IMR-90 (cell line): ENCODE measurements around the gene COMP. TPM values are rescaled to one million over a fixed set of nuclear protein-coding genes. Genes with fewer than 3 reads are reported as not detected.

Experiments used
- ATAC-seq: fragments of 200-7000 bp; cut with Tn5 transposase; 2 replicates; pipeline ENCODE4 v1.9.1; 2020; ENCODE audit warnings: low read depth, mild to moderate bottlenecking, moderate library complexity
- BruUV-seq: library from RNA; stranded (reverse); fragments of 400-500 nt; replicated peaks from 2 replicates; lab custom pipeline; 2021; lab: Mats Ljungman, UMichigan
- CTCF ChIA-PET: fragments of 300-600 bp; formaldehyde crosslinking; extraction: SDS; loops from one replicate; lab custom pipeline; 2021; ENCODE audit warnings: antibody characterized with exemption; lab: Yijun Ruan, JAX
- POLR2A ChIA-PET: fragments of 300-600 bp; sonication (Branson Sonifier 250); formaldehyde crosslinking; loops from one replicate; lab custom pipeline; 2022; ENCODE audit warnings: antibody characterized with exemption; ENCODE audit not compliant: unreplicated experiment; lab: Charles Lee
- DNase-seq: peaks from one replicate; pipeline ENCODE4 v3.0.0; 2013
- H2AFZ ChIP-seq: replicated peaks from 2 replicates; pipeline ENCODE3; 2013; ENCODE audit warnings: low read length, mild to moderate bottlenecking; ENCODE audit not compliant: poor library complexity
- H2AK5ac ChIP-seq: 2 replicates; pipeline ENCODE4 v1.6.1; 2013; ENCODE audit warnings: low read depth, low read length, inconsistent platforms
- H2AK9ac ChIP-seq: replicated peaks from 2 replicates; pipeline ENCODE3; 2013; ENCODE audit warnings: mild to moderate bottlenecking, low read depth, low read length, moderate library complexity; ENCODE audit not compliant: poor library complexity
- H2BK120ac ChIP-seq: 2 replicates; pipeline ENCODE4 v1.6.1; 2013; ENCODE audit warnings: low read depth, low read length, inconsistent platforms
- H2BK15ac ChIP-seq: 3 replicates; pipeline ENCODE4 v1.6.1; 2013; ENCODE audit warnings: low read depth, low read length, inconsistent platforms
- H2BK20ac ChIP-seq: 2 replicates; pipeline ENCODE4 v1.6.1; 2013; ENCODE audit warnings: low read depth, mild to moderate bottlenecking, inconsistent platforms, low read length, moderate library complexity
- H2BK5ac ChIP-seq: 2 replicates; pipeline ENCODE4 v1.6.1; 2013; ENCODE audit warnings: mild to moderate bottlenecking, low read depth, low read length, inconsistent platforms; ENCODE audit not compliant: poor library complexity, severe bottlenecking
- H3K14ac ChIP-seq: replicated peaks from 2 replicates; pipeline ENCODE4 v1.6.1; 2013; ENCODE audit warnings: low read depth, low read length, inconsistent platforms
- H3K18ac ChIP-seq: 2 replicates; pipeline ENCODE4 v1.6.1; 2013; ENCODE audit warnings: low read depth, low read length, control low read depth
- H3K23ac ChIP-seq: 2 replicates; pipeline ENCODE4 v1.6.1; 2013; ENCODE audit warnings: low read depth, low read length, inconsistent platforms
- H3K27ac ChIP-seq: 2 replicates; pipeline ENCODE4 v1.5.1; 2013; ENCODE audit warnings: mild to moderate bottlenecking, control low read depth, low read length; ENCODE audit not compliant: insufficient read depth
- H3K27me3 ChIP-seq: 2 replicates; pipeline ENCODE4 v1.6.1; 2013; ENCODE audit warnings: low read length; ENCODE audit not compliant: control insufficient read depth, insufficient read depth
- H3K36me3 ChIP-seq: 2 replicates; pipeline ENCODE4 v1.6.1; 2013; ENCODE audit warnings: low read length, mixed read lengths; ENCODE audit not compliant: control insufficient read depth, insufficient read depth
- H3K4ac ChIP-seq: 2 replicates; pipeline ENCODE4 v1.6.1; 2013; ENCODE audit warnings: low read depth, low read length, inconsistent platforms
- H3K4me1 ChIP-seq: 2 replicates; pipeline ENCODE4 v1.6.1; 2013; ENCODE audit warnings: low read length, mixed read lengths; ENCODE audit not compliant: control insufficient read depth, insufficient read depth
- H3K4me2 ChIP-seq: 2 replicates; pipeline ENCODE4 v1.6.1; 2013; ENCODE audit warnings: low read depth, mild to moderate bottlenecking, control low read depth, low read length, moderate library complexity
- H3K4me3 ChIP-seq: 2 replicates; pipeline ENCODE4 v1.5.1; 2013; ENCODE audit warnings: low read depth, mild to moderate bottlenecking, control low read depth, low read length, moderate library complexity; ENCODE audit not compliant: insufficient read depth
- H3K56ac ChIP-seq: 2 replicates; pipeline ENCODE4 v1.6.1; 2013; ENCODE audit warnings: low read length, inconsistent platforms; ENCODE audit not compliant: insufficient read depth; ENCODE audit errors: extremely low read depth
- H3K79me1 ChIP-seq, 2 experiments: 2 replicates each; pipeline ENCODE4 v1.6.1; 2013; ENCODE audit warnings: low read length in 2 of 2, inconsistent platforms in 1 of 2, low read depth in 1 of 2
- H3K9ac ChIP-seq: 2 replicates; pipeline ENCODE4 v1.6.1; 2013; ENCODE audit warnings: low read depth, low read length, control low read depth
- H3K9me1 ChIP-seq: 2 replicates; pipeline ENCODE4 v1.6.1; 2013; ENCODE audit warnings: low read length, inconsistent platforms; ENCODE audit not compliant: insufficient read depth
- H3K9me3 ChIP-seq: 2 replicates; pipeline ENCODE4 v1.6.1; 2013; ENCODE audit warnings: low read length; ENCODE audit not compliant: control insufficient read depth, insufficient read depth
- H4K20me1 ChIP-seq: 2 replicates; pipeline ENCODE4 v1.6.1; 2013; ENCODE audit warnings: low read length, inconsistent platforms; ENCODE audit not compliant: insufficient read depth
- H4K5ac ChIP-seq: 2 replicates; pipeline ENCODE4 v1.6.1; 2013; ENCODE audit warnings: mild to moderate bottlenecking, low read depth, low read length, control low read depth
- H4K8ac ChIP-seq, 2 experiments: 2 replicates each; pipeline ENCODE4 v1.6.1; 2013; ENCODE audit warnings: low read depth in 2 of 2, low read length in 2 of 2, control low read depth in 1 of 2, inconsistent platforms in 1 of 2
- H4K91ac ChIP-seq: 2 replicates; pipeline ENCODE4 v1.6.1; 2013; ENCODE audit warnings: low read depth, low read length, inconsistent platforms; ENCODE audit not compliant: insufficient read depth
- MAZ ChIP-seq: IDR thresholded peaks from 2 replicates; pipeline ENCODE4 v1.6.1; 2012; ENCODE audit warnings: low read depth, mild to moderate bottlenecking, low read length, improper control_type of control experiment, moderate library complexity, borderline replicate concordance
- NFE2L2 ChIP-seq: fragments of 150-350 bp; IDR thresholded peaks from 2 replicates; pipeline ENCODE4 v1.6.1; 2016; ENCODE audit warnings: low read depth, mild to moderate bottlenecking, low read length
- POLR2A ChIP-seq: IDR thresholded peaks from 2 replicates; pipeline ENCODE4 v1.6.1; 2012; ENCODE audit warnings: mild to moderate bottlenecking, low read depth, low read length
- RFX5 ChIP-seq: IDR thresholded peaks from 2 replicates; pipeline ENCODE4 v1.8.0; 2012; ENCODE audit warnings: low read depth, mild to moderate bottlenecking, low read length, moderate library complexity
- WGBS, 2 experiments: methylation state at CpG; one replicate each; pipeline versions ENCODE4 v1.1.5 to v1.1.7; 2013; ENCODE audit warnings: missing lambda C conversion rate in 2 of 2; ENCODE audit not compliant: insufficient read length in 1 of 2; ENCODE audit errors: extremely low coverage in 2 of 2; 5-methylcytosine and 5-hydroxymethylcytosine counted together
- dilution Hi-C: fragments of 300-500 bp; cut with HindIII; formaldehyde crosslinking; loops from one replicate; pipeline ENCODE4 v1.14.3; 2018; ENCODE audit warnings: low sequenced_read_pairs; ENCODE audit not compliant: unreplicated experiment
- in situ Hi-C: fragments of 300-500 bp; cut with MboI; formaldehyde crosslinking; loops from 3 replicates; pipeline ENCODE4 v1.14.3; 2019; ENCODE audit warnings: low sequenced_read_pairs, inconsistent platforms, mixed read lengths
- intact Hi-C: fragments of 100-400 bp; cut with micrococcal nuclease; formaldehyde crosslinking; loops from 2 replicates; pipeline ENCODE4 v1.10.0; 2022
- polyA plus RNA-seq, 3 experiments: library from polyadenylated mRNA; depleted of rRNA; stranded (reverse); fragments of >200 nt; gene quantifications; 2 replicates each; pipeline ENCODE4 v1.2.3, GENCODE V29; 2012; ENCODE audit warnings: low replicate concordance in 1 of 3
- total RNA-seq: library from RNA; depleted of rRNA; stranded (reverse); fragments of >200 nt; gene quantifications from 2 replicates; pipeline ENCODE4 v1.2.3, GENCODE V29; 2012
- TF ChIP-seq, protein P1 (sequence below): fragments of 150-350 bp; IDR thresholded peaks from 2 replicates; pipeline ENCODE4 v1.6.1; 2017; ENCODE audit warnings: mild to moderate bottlenecking, antibody characterized with exemption, low read length, low read depth

COMP gene
- total and polyA plus RNA-seq, 2 of the 4 experiments (the other 2 are of a cell fraction): under 0.01 to 0.43 TPM

DNA sequence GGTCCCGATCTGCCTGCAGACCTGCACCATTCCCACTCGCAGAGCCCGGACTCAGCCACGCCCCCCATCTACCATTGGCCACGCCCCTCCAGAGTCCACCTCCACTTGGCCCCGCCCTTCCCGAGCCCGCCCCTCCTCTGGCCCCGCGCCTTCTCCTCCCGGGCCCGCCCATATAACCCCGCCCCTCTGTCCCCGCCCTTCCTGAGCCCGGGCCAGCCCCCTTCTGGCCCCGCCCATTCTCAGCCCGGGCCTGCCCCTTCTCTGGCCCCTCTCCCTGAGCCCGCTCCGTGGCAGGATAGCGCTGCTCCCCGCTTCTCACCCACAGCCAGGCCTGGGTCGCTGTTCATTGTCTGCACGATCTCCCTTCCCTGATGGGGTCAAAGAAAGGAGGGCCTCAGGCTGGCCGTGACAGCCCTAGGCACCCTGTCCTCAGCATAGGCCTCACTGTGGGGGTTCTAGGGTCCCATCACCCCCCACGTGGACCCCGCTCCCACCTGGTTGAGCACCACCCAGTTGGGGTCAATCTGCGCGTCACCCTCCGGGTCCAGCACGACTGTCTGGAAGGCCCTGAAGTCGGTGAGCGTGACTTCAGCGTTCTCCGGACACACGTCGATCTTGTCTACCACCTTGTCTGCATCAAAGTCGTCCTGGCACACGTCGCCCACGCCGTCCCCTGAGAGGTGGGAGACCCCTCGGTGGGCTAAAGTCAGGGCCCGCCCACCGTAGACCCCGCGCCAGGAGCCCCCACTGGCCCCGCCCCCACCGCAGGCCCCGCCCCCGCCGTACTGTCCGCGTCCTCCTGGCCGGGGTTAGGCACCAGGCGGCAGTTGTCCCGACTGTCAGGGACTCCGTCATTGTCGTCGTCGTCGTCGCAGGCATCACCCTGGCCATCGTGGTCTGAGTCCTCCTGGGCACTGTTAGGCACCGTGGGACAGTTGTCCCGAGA, 5.7 kb downstream of the COMP start:
- in situ Hi-C loops (no loop called here), dilution Hi-C loops (no loop called here), intact Hi-C loops (no loop called here)
- Histone ChIP-seq H4K91ac (no peak overlapping the region), H3K56ac (no peak overlapping the region), H2BK120ac (no peak overlapping the region), H3K4me3 (no peak overlapping the region), H2AFZ (peak overlapping the region; percentile 69), H2BK5ac (no peak overlapping the region), H3K9me1 (peaks cover 2% of the 10 kb centered on the region; the same call in 1 of the 2 replicates), H3K27me3 (peaks cover 44% of the 10 kb centered on the region), H2AK9ac (peak overlapping the region; percentile 50), H3K79me1 (no peaks in the 10 kb centered on the region), H2BK15ac (no peak overlapping the region), H3K9me3 (peaks cover 4% of the 10 kb centered on the region), H3K36me3 (no peaks in the 10 kb centered on the region), H4K8ac (no peak overlapping the region), H3K14ac (peak overlapping the region; percentile 0; the same call in 1 of the 2 replicates), H3K18ac (no peak overlapping the region), H3K4me1 (peaks cover 2% of the 10 kb centered on the region; the same call in 1 of the 2 replicates), H4K5ac (no peak overlapping the region), H3K9ac (no peak overlapping the region), H2BK20ac (no peak overlapping the region), H2AK5ac (no peak overlapping the region), H3K4me2 (peak overlapping the region; percentile 68), H4K20me1 (peaks cover 11% of the 10 kb centered on the region; the same call in 1 of the 2 replicates), H3K27ac (no peak overlapping the region), H3K23ac (no peak overlapping the region), H3K4ac (no peak overlapping the region)
- no TSS peak for BruUV-seq
- DNase-seq (peak; percentile 22), ATAC-seq (peak; percentile 76)
- POLR2A ChIA-PET: no interaction called here
- CTCF ChIA-PET: interaction anchor here (1.2 kb wide), 1 partner anchor 62 kb away, joined by 3 read pairs; no protein-coding TSS in a partner anchor
- no peak for TF ChIP-seq POLR2A
- no peak; the same call in 1 of the 2 replicates for TF ChIP-seq MAZ
- TF ChIP-seq NFE2L2: no peak
- no peak for TF ChIP-seq RFX5
- TF ChIP-seq, protein P1, sequence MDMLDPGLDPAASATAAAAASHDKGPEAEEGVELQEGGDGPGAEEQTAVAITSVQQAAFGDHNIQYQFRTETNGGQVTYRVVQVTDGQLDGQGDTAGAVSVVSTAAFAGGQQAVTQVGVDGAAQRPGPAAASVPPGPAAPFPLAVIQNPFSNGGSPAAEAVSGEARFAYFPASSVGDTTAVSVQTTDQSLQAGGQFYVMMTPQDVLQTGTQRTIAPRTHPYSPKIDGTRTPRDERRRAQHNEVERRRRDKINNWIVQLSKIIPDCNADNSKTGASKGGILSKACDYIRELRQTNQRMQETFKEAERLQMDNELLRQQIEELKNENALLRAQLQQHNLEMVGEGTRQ: no peak
- 21% methylated on average over 46 of the region's 65 CpGs; no CpG with 5 or more reads in 1 of the 2 experiments for WGBS, 2 experiments
